Pancreas (tissue), 10 donors: ENCODE data around the gene TIMELESS. TPM values are rescaled to one million over a fixed set of nuclear protein-coding genes. Genes with fewer than 3 reads are reported as not detected.

ENCODE experiments used
- ATAC-seq, 4 donors: fragments of 200-7000 bp; cut with Tn5 transposase; one replicate each; pipeline versions ENCODE4 v1.8.0 to v1.9.1; 2020; ENCODE audit warnings: mild to moderate bottlenecking in 4 of 4, moderate library complexity in 4 of 4
- DNase-seq, 6 donors: peaks; one replicate each; pipeline ENCODE4 v3.0.0-alpha.2; 2020
- FAIRE-seq: peaks from 2 replicates; lab custom pipeline; 2012; peaks lifted over from hg19 to GRCh38; lab: Jason Lieb, UNC
- H3K27ac ChIP-seq, 4 donors: fragments of 200-600 bp; sonication (generic); 1 replicate in 3 of 4; 2 replicates in 1 of 4; pipeline versions ENCODE4 v1.5.0 to v1.8.0; 2020
- H3K27me3 ChIP-seq, 4 donors: fragments of 200-600 bp; one replicate each; pipeline ENCODE4 v1.8.0; 2021
- H3K36me3 ChIP-seq, 3 donors: fragments of 200-600 bp; sonication (generic) in 1 of 3; one replicate each; pipeline versions ENCODE4 v1.5.0 to v1.8.0; 2020 to 2021
- H3K4me1 ChIP-seq, 3 donors: fragments of 200-600 bp; one replicate each; pipeline ENCODE4 v1.8.0; 2021
- H3K4me3 ChIP-seq, 4 donors: fragments of 200-600 bp; sonication (generic) in 2 of 4; one replicate each; pipeline versions ENCODE4 v1.5.0 to v1.8.0; 2020 to 2021
- H3K9me3 ChIP-seq, 4 donors: fragments of 200-600 bp; one replicate each; pipeline ENCODE4 v1.8.0; 2021
- WGBS, 2 donors: extraction: QIAGEN DNeasy Blood & Tissue Kit; methylation state at CpG; one replicate each; pipeline ENCODE4 v1.1.7; 2013; 5-methylcytosine and 5-hydroxymethylcytosine counted together
- intact Hi-C, 3 donors: fragments of 100-400 bp; cut with DNase I; formaldehyde crosslinking; loops; one replicate each; pipeline versions ENCODE4 v1.11.1 to v1.14.2; 2022
- polyA plus RNA-seq, 2 donors: library from polyadenylated mRNA; stranded (reverse); fragments of 200-250 nt; gene quantifications; one replicate each; pipeline ENCODE4 v1.2.3, GENCODE V29; 2013
- total RNA-seq, 6 donors: library from RNA; stranded (reverse); fragmentation: NEBNext Ultra II Directional in 4 of 6; extraction: Animal tissue kit (Norgen Biotek cat#: 25700) in 4 of 6; gene quantifications; one replicate each; pipeline versions ENCODE4 v1.2.1 to v1.2.4, GENCODE V29; 2021 to 2023
- TF ChIP-seq, protein P1 (sequence below), 4 donors: fragments of 200-600 bp; sonication (generic) in 3 of 4; IDR thresholded peaks; one replicate each; pipeline versions ENCODE4 v1.5.0 to v1.8.0; 2021; ENCODE audit warnings: antibody characterized with exemption in 4 of 4
- donor health status: healthy with polysubstance abuse.
- donor health status: DM: no; HTN: no; CAD: no; lungs with moderate emphysema.
- donor health status: DM: no; HTN: no; CAD: no.
- donor health status: control.
- donor health status: control.
- donor health status: Bipolar disorder and iron deficiency.
- donor health status: DM: yes; HTN: yes; CAD: no.
- donor health status: DM: no; HTN: no; CAD: no.
- donor health status: DM: no; HTN: no; CAD: no.
- donor health status: DM: yes; HTN: yes; CAD: no.

TIMELESS gene
- total and polyA plus RNA-seq, 8 donors = 3.7 to 7.6 (median 5.0) TPM

DNA sequence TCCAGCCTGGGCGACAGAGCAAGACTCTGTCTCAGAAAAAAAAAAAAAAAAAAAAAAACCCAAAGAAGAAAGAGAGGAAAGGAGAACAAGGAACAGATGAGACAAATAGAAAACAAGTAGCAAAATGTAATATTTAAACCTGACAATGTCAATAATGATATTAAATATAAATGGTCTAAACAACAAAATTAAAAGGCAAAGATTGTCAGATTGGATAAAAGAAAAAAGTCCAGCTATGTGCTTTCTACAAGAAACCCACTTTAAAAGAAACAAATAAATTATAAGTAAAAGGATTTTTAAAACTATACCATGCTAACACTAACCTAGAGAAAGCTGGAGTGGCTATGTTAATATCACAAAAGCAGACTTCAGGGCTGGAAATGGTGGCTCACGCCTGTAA is 56.9 kb downstream of the TIMELESS start:
- intact Hi-C loops = no loop called here
- FAIRE-seq = no peak
- H3K9me3 ChIP-seq = no peaks in the 10 kb centered on the region
- 86 to 100% methylated on average over 1 to 2 of the region's 2 CpGs for WGBS, 2 donors
- H3K36me3 ChIP-seq = no peaks in the 10 kb centered on the region
- TF ChIP-seq, protein P1, sequence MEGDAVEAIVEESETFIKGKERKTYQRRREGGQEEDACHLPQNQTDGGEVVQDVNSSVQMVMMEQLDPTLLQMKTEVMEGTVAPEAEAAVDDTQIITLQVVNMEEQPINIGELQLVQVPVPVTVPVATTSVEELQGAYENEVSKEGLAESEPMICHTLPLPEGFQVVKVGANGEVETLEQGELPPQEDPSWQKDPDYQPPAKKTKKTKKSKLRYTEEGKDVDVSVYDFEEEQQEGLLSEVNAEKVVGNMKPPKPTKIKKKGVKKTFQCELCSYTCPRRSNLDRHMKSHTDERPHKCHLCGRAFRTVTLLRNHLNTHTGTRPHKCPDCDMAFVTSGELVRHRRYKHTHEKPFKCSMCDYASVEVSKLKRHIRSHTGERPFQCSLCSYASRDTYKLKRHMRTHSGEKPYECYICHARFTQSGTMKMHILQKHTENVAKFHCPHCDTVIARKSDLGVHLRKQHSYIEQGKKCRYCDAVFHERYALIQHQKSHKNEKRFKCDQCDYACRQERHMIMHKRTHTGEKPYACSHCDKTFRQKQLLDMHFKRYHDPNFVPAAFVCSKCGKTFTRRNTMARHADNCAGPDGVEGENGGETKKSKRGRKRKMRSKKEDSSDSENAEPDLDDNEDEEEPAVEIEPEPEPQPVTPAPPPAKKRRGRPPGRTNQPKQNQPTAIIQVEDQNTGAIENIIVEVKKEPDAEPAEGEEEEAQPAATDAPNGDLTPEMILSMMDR (IDR thresholded peaks at IDR 0.05) = no peak
- no peak for ATAC-seq
- DNase-seq = no peak
- no peaks in the 10 kb centered on the region for H3K4me1 ChIP-seq
- no peaks in the 10 kb centered on the region for H3K27me3 ChIP-seq
- no peak overlapping the region for H3K27ac ChIP-seq
- H3K4me3 ChIP-seq = no peak overlapping the region

DNA sequence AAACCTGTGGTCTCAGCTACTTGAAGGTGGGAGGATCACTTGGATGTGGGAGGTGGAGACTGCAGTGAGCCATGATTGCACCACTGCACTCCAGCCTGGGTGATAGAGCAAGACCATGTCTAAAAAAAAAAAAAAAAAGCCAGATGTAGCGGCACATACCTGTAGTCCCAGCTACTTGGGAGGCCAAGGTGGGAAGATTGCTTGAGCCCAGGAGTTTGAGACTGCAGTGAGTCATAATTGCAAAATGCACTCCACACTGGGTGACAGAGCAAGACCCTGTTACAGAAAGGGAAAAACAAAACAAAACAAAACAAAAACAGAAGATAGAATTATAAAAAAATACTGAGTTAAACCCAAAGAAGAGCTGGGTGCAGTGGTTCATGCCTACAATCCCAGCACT is 57.5 kb downstream of the TIMELESS start:
- intact Hi-C loops = no loop called here
- no peaks in the 10 kb centered on the region for H3K27me3 ChIP-seq
- ATAC-seq (no peak), DNase-seq (no peak), FAIRE-seq (no peak)
- WGBS, 2 donors = 92 to 100% methylated on average over 1 of the region's 1 CpG
- no peak overlapping the region for H3K27ac ChIP-seq
- H3K36me3 ChIP-seq = no peaks in the 10 kb centered on the region
- TF ChIP-seq, protein P1 (IDR thresholded peaks at IDR 0.05) = no peak
- H3K4me1 ChIP-seq = no peaks in the 10 kb centered on the region
- no peaks in the 10 kb centered on the region for H3K9me3 ChIP-seq
- H3K4me3 ChIP-seq = no peak overlapping the region

DNA sequence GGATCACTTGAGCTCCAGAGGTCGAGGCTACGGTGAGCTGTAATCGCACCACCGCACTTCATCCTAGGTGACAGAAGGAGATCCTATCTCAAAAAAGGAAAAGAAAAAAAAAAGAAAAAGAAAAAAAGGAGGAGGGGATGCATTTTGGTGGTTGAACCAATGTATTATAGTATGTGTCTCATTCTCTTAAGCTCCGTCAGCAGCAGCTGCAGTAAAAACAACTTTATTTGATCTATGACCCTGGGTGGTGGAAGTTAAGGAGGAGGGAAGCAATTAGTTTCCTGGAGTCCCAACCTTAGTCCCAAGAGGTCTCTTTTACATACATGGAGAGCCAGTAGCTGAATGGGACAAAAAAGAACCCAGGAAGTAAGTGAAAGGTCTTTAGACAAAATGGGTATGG is 59.8 kb downstream of the TIMELESS start:
- Histone ChIP-seq H3K4me1 (no peaks in the 10 kb centered on the region), H3K27me3 (no peaks in the 10 kb centered on the region), H3K4me3 (no peak overlapping the region), H3K9me3 (no peaks in the 10 kb centered on the region), H3K36me3 (no peaks in the 10 kb centered on the region), H3K27ac (no peak overlapping the region)
- FAIRE-seq (no peak), ATAC-seq (no peak), DNase-seq (no peak)
- TF ChIP-seq, protein P1 (IDR thresholded peaks at IDR 0.05) = no peak
- WGBS, 2 donors = 89% methylated on average over 5 of the region's 5 CpGs
- intact Hi-C loops = no loop called here

DNA sequence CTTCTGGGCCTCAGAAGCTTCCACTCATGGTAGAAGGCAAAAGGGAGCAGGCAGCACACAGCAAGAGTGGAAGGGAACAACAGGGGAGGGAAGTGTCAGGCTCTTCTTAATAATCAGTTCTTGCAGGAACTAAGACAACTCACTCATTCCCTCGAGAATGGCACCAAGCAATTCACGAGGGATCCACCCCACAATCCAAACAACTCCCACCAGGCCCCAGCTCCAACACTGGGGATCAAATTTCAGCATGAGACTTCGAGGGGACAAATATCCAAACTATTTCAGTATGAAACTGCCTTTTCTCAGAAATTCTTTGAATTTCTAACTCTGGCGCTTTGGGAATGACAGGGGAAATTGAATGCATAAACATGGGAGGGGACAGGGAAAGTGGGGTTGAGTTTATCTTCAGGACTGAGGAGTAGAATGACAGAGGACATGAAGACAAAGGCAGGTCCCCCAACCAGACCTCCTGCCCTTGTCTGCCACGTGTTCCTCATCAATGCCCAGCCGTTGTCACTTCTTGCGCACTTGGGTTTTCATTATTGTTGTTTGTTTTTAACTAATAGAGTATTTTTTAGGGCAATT is 62.0 kb downstream of the TIMELESS start:
- Histone ChIP-seq H3K36me3 (no peaks in the 10 kb centered on the region), H3K27ac (no peak overlapping the region), H3K4me3 (no peak overlapping the region), H3K4me1 (no peaks in the 10 kb centered on the region), H3K9me3 (no peaks in the 10 kb centered on the region), H3K27me3 (no peaks in the 10 kb centered on the region)
- FAIRE-seq (no peak), DNase-seq (no peak), ATAC-seq (no peak)
- TF ChIP-seq, protein P1 (IDR thresholded peaks at IDR 0.05) = no peak
- 63 to 70% methylated on average over 7 of the region's 7 CpGs for WGBS, 2 donors
- intact Hi-C loops = no loop called here

DNA sequence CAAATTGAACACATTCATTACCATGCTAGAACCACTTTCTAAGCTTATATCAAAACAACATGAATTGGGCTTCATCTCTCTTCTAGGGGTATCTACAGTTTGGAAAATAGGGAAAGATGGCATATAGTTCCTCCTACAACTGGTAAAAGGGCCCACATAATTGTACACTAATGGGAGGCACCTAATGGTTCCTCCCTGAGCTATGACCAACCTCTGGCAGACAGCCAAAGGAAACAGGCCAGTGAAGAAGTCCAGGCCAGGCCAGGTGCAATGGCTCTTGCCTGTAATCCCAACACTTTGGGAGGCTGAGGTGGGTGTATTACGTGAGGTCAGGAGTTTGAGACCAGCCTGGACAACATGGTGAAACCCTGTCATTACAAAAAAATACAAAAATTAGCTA is 63.4 kb downstream of the TIMELESS start:
- no peak for FAIRE-seq

More for the DNA sequence above, 63.4 kb downstream of the TIMELESS start:
- intact Hi-C loops = no loop called here
- Histone ChIP-seq H3K27ac (no peak overlapping the region), H3K4me3 (no peak overlapping the region), H3K36me3 (no peaks in the 10 kb centered on the region), H3K9me3 (no peaks in the 10 kb centered on the region), H3K4me1 (no peaks in the 10 kb centered on the region), H3K27me3 (no peaks in the 10 kb centered on the region)
- TF ChIP-seq, protein P1 (IDR thresholded peaks at IDR 0.05) = no peak
- ATAC-seq (peak in 3 of 4 donors; percentile 46 to 54 (median 52)), DNase-seq (peak in 4 of 6 donors; percentile 22 to 58 (median 34))
- 78 to 86% methylated on average over 1 of the region's 1 CpG for WGBS, 2 donors
